HG03039 (cell line): ENCODE results near the gene VIT.

Experiments
- ATAC-seq: cut with Tn5 transposase; IDR thresholded peaks from one replicate; pipeline ENCODE4 v1.9.1; 2021; ENCODE audit warnings: mild to moderate bottlenecking, moderate library complexity; ENCODE audit not compliant: unreplicated experiment

Gene VIT, protein sequence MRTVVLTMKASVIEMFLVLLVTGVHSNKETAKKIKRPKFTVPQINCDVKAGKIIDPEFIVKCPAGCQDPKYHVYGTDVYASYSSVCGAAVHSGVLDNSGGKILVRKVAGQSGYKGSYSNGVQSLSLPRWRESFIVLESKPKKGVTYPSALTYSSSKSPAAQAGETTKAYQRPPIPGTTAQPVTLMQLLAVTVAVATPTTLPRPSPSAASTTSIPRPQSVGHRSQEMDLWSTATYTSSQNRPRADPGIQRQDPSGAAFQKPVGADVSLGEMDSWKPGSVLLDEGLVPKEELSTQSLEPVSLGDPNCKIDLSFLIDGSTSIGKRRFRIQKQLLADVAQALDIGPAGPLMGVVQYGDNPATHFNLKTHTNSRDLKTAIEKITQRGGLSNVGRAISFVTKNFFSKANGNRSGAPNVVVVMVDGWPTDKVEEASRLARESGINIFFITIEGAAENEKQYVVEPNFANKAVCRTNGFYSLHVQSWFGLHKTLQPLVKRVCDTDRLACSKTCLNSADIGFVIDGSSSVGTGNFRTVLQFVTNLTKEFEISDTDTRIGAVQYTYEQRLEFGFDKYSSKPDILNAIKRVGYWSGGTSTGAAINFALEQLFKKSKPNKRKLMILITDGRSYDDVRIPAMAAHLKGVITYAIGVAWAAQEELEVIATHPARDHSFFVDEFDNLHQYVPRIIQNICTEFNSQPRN

DNA sequence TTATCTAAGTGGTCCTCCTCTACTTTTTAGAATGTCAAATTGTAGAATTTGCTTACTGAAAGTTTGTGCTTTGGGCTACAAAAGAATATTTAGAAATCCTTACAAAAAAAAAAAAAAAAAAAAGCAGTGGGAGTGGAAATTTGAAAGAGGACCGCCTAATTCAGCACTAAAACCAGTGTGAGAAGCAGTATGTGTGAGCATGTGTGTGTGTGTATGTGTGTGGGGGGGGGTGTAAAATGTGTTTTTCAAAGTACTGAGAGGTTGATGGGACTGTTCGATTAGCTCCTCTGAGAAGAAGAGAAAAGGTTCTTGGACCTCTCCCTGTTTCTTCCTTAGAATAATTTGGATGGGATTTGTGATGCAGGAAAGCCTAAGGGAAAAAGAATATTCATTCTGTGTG lies at the start of gene VIT:
Gene VIT, plus strand, starts transcription at position 175 of the 400 bp plus-strand sequence. CDS start 19,664 bp downstream, outside the sequence.
- ATAC-seq: no peak

DNA sequence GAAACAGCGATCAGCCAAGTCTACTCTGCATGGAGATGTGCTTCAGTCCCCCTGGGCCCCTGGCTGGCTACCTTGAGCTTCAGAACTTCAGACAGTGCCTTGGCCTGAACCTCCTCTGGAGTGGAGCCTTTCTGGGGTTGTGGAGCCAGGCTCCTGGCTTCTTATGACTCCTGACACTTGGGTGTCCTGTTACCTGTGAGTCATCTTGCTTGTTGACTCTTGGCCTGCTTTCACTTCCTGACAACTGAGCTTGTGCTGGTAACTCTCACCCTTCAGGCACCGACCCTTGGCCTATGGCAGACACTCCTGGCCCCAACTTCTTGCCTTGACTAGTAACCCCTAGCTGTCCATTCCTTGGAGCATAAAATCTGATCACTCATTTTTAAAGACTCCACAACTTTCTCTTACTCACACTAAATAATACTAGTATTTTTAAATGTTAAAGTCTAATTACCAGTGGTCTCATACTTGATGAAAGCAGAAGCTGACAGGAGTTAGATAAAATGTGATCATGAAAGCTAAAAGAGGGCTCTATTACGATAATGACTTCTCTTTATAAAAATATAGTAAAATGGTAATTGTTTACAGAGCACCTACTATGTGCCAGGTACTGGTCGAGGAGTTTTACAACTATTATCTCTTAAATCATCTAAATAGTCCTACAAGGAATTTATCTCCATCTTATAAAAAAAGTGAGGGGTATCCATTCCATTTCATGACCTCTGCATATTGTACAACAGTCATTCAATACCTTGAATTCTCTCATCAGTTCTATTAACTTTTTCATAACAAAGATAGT lies 46.3 kb upstream of the VIT start:
- ATAC-seq: peak; percentile 88

DNA sequence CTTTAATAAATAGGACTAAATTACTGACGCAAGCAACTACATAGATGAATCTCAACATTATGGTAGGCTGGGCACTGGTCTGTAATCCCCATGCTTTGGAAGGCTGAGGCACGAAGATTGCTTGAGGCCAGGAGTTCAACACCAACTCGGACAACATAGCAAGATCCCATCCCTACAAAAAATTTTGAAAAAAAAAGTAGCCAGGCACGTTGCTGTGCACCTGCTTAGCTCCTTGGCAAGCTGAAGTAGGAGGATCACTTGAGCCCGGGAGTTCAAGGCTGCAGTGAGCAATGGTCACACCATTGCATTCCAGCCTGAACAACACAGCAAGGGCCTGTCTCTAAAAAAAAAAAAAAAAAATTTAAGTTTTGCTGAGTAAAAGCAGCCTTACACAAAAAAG lies 43.4 kb upstream of the VIT start:
- no peak for ATAC-seq

DNA sequence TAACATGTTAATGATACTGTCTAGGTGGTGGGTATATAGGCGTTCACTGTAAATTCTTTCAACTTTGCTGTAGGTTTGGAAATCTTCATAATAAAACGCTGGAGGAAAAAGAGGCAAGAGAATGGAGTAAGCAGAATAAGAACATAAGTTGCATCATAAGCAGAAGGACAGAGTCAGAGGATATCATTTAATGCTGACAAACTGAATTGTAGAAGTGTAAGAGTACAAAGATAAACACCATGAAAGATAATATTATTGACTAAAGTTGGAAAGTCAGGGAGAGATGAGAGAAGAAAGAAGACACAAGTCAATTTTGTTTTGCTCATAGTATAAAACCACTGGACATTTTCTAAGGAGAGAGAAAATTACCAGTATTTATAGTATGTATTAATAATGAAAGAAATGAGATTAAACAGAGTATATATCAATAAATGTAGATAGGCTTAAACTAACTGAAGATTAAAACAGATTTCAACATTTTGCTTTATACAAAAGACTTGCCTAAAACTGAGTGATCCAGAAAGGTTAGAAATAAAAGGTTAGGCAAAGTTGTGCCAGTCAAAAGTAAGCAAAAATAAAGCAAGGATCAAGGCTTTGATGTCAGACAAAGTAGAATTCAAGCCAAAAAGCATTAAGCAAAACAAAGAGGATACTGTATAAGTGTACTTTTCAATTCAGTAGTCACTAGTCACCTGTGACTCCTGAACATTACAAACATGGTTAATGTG lies 42.4 kb upstream of the VIT start:
- no peak for ATAC-seq

DNA sequence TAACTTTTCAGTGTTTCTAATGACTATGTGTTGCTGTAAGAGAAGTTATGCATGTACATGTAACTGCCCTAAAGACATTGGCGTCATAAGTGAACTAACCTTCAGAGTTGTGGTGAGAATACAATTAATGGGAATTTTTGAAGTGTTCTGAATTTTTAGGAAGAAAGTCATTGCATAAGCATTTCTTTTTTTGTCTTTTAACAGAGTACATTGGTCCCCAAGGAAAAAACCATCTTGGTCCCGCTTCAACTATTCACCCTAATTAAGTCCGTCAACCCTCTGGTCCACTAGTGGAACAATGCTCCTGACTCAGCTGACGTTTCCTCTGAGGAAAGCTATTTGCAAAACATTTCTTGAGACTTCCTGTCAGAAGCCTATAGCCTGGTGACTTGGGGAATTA lies 41.1 kb upstream of the VIT start:
- ATAC-seq: no peak

DNA sequence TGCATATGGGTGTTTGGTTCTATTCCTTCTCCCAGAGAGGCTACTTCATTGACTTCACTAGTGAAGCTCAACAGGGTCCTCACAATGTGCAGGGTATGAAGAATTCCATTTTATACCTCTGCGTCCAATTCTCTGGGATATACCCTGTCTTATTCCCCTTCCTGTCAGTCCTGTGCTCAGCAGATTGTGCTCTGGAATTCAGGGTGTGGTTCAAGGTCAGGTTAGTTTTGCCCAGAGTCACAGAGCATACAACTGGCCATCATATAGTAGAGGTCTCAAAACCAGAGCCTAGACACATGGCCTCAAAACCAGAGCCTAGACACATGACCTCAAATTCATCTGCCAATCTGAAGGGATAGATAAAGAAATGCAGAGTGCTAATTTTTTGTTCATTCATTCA lies 38.8 kb upstream of the VIT start:
- ATAC-seq: no peak

DNA sequence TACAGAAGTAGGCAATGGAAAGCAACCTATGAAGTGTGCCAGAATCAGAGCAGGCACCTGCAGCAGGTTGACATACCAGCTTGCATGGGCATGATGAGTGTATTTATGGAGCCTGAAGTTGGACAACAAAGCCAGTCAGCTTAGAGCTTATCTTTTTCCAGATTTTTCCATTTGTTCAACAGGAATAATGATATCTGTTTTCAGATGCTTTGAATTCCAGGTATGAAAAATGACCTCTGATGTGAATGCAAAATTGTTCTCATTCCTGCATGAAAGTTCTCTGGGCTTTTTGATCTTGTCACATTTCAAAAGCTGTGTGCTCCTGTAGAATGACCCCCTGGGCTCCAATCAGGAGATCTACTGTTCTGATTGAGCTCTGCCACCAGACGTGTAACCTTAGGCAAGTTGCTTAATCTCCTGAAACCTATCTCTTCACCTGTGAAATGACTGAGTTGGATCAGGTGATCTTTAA lies 38.2 kb upstream of the VIT start:
- no peak for ATAC-seq

DNA sequence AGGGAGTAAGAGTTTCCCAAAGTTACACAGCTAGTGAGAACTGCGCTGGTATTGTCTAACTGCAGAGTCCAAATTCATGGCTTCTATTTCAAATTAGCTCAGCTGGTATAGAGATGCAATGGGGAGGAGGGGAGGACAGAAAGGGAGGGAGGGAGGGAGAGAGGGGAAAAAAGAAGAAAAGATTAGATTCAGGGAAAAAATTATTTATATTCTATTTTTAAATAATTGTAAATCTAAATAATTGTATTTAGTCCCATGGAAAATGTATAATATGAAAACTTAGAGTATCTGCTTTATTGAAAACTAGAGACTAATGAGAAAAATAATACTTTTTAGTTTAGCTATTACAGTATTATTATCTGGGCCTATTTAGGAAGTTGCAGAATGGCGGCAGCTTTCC lies 37.3 kb upstream of the VIT start:
- ATAC-seq: no peak

DNA sequence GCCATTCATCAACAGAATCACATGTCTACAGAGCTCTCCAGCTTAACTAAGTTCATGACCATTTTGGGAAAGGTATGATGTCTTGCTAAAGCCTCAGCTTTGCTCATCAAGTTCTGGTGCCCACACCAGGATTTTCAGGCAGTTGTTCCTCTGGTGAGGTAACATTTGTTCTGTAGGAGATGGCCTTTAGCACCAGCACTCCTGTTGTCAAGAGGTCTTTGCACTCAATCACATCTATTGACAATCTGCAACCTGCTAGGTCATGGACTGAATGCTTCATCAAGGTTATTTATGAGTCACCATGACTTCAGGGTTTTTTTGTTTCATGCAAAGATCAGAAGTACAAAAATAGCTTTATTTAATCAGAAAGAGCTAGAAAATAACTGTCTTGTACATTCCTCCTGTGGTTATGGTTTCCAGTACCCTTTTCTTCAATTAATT lies 36.6 kb upstream of the VIT start:
- peak; percentile 68 for ATAC-seq

DNA sequence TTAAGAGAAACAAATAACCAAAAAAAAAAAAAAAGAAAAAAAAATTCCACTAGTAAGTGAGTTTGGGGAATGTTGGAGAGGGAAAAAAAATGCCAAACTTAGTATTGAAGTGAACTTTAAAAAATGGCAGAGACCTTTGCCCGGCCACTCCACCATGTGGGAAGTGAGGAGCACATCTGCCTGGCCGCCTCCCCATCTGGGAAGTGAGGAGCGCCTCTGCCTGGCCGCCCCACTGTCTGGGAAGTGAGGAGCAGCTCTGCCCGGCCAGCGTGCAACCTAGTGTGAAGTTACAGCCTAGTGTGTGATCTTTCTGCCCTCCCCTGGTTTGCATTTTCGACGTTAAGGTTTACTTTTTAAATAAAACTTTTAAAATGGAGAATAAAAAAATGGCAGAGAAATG lies 33.9 kb upstream of the VIT start:
- ATAC-seq: no peak

DNA sequence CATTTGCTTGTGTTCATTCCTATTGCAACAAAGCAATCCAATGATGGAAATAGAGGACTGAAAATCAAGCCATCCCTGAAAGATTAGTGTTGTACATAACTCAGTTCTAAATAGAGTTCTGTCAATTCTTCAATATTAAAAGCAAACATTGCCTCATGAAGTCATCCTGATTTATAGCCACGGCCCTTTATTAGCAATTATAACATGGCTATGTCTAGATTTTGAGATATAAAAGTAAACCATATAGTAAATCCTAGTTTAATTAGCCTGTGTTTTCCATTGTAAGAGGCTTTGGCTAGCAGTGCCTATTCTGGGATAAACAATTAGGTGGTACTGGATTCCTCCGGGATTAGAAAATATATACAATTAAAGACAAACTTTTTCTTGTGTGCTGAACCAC lies 33.2 kb upstream of the VIT start:
- ATAC-seq: no peak

DNA sequence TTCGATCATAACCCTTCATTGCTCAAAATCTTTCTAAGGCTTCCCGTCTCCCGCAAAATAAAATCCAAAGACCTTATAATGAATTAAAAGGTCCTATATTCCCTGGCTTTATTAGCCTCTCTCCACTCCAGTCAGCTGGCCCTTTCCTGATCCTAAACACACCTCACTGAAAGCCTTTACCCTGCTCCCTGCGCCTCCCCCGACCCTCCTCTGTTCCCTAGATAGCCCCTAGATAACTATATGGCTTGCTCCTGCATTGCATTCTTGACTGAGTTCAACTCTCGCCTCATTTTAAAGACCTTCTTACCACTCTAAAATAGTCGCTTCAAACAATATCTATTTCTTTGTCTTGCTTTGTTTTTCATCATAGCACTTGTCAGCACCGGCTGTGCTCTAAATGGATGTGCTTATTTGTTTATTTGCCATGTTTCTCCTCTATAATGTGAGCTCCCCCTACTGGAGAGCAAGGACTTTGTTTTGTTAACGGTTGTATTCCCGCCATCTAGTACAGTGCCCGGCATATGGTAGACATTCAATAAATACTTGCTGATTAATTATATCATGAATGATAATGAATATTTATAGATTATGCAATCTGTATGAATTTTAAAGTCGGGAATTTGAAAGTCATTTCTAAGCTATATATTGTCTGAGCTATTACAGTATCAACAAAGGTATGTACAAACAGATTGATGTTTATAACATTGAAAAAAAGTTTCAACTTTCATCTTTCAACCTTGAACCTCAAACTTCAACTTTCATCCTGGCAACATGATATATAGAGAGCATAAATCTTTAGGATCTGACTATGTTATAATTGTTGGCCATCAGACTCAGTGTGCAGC lies 32.4 kb upstream of the VIT start:
- peak; percentile 70 for ATAC-seq

DNA sequence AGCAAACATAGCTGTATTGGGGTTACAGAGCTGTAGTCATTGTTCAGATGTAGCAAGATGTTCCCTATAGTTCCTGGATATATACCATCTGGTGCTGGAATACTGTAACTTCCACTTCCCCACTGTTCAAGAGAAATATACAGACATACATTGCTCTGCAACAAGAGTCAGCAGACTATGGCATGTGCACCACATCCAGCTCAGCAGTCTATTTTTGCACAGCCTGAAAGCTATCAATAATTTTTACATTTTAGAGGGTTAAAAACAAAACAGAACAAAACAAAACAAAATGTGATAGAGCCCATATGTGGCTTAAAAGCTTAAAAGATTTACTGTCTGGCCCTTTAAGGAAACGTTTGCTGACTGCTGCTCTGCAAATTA lies 31.8 kb upstream of the VIT start:
- no peak for ATAC-seq

DNA sequence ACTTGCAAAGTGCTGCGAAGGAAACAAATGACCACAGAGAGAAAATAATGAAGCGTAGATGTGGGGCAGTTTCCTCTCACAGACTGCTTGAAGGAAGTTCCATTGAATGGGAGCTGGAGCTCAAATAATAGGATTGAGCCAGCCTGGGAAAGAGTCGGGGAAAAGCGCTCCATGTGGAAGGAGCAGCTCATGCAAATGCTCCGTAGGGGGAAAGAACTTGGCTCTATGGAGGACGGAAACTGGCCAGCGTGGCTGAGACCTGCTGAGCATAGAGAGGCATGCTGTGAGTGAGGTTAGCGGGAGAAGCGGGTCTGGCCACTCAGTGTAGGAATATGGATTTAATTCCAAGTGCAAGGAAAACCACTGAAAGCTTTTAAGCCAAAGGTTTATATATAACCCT lies 28.6 kb upstream of the VIT start:
- no peak for ATAC-seq

DNA sequence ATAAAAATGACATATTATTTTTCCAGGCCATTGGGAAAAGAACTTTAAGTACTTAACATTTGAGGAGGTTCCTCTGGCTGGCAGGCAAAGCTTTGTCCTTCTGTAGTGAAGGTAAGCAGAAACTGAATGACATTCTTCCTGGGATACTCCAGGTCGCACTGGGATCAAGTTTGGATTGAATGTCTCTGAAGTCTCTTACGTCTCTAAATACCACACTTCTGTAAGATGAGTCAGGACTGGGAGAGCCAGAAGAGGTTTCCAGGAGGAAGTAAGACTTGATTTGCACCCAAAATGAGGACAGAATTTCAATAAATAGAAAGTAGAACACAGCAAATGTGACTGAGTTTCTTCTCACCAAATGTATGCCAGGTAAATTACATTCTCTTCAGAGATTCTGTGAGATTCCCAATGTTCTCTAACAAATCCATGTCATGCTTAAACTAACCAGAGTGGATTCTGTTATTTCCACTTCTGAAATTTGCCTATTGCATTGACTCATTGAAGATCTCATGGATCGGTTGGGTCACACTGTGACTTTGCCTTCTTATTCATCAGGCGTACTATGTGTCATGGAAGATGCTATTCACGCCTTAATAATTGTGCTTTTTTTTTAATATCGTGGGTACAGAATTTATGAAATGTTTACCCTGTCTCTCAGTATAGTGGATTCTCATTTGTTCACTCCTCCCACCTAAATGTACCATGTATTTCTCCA lies 25.5 kb upstream of the VIT start:
- no peak for ATAC-seq

DNA sequence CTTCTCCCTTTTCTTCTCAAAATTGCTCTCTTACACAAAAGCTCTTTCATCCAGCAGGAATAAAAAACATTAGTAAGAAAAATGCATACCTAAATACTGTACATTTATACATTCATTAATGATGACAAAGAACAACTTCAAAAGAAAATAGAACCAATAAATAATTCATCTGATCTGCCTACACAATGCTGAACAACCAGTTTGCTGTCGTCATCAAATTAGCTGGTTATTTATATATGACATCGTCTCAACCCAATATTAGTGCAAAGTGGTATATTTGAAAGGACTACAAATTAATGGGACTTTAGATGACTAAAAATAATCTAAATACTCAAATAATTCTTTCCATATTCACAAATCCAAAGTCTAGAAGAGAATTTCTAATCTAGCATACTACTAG lies 24.8 kb upstream of the VIT start:
- no peak for ATAC-seq

DNA sequence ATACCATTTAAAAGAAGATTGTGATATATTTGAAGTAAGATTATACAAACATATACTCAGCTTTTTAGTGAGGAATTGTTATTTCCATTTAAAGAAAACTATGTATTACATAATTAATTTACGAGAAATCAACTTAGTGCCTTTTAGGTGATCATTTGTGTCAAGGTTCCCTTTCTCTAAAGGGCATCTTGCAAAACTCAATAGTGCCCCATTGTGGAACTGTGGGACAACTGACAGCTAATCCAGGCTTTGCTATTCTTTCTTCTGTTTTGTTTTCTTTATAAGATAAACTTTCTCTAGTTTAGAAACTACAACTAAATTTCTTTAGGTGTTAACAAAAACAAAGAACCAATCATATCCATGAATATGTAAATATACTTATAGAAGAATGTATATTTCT lies 24.3 kb upstream of the VIT start:
- no peak for ATAC-seq

DNA sequence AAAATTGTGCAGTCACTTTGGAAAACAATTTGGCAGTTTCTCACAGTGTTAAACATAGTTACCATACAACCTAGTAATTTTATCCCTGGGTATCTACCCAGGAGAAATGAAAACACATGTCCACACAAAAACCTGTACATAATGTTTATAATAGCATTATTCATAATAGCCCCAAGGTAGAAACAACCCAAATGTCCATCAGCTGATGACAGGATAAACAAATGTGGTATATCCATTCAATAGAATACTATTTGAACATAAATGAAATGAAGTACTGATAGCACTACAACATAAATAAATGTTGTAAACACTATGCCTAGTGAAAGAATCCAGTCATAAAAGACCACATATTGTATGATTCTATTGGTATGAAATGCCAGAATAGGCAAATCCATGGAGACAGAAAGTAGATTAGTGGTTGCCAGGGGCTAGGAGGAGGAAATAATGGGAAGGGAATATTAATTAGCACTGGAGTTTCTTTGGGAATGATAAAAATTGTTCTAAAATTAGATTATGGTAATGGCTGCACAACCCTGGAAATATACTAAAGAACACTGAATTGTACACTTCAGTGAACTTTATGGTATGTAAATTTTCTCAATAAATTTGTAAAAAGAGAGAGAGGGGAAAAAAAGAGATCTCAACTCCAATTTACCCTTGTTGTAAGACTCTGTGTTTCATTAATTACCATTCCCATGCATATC lies 20.8 kb upstream of the VIT start:
- ATAC-seq: no peak

DNA sequence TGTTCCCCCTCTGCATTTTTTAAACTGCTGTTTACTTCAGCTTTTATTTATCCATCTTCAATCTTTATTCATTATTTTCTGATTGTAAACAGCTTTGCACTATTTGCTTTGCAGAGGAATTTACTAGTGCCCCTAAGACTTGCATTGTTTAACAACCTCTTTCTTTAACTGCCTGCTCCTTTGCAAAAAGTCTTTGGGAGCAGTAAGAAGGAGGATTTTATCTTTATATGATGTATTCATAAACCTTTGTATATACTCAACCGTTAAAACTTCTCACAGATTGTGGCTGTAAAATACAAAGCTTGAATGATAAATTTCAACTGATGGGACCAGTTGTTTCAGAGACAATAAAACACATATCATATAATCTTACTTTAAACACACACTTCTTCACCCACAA lies 20.1 kb upstream of the VIT start:
- no peak for ATAC-seq
